ENCODE results near the gene SHISAL1. TPM values are rescaled to one million over a fixed set of nuclear protein-coding genes. Genes with fewer than 3 reads are reported as not detected.

The SHISAL1 gene
- total RNA-seq, 1 donor from 2014 or later = not detected

- peaks cover 10% of the 10 kb centered on the region for H3K4me1 Mint-ChIP-seq (ENCODE audit: low read depth)
- no peak for DNase-seq (ENCODE audit: low spot score)
- peak overlapping the region; percentile 70 for H3K27ac Mint-ChIP-seq
- H3K27me3 Mint-ChIP-seq (ENCODE audit: insufficient read depth) = peaks cover 12% of the 10 kb centered on the region
- H3K9me3 Mint-ChIP-seq = no peaks in the 10 kb centered on the region
- no peaks in the 10 kb centered on the region for H3K36me3 Mint-ChIP-seq (ENCODE audit: low read depth)
- intact Hi-C loops (cut with micrococcal nuclease) = no loop called here
- no peak overlapping the region for H3K4me3 Mint-ChIP-seq
Measured at GRCh38 chr22:44351685-44352377, 39.1 kb upstream of the SHISAL1 start.

GRCh38 chr22:44351037-44351436, 38.3 kb upstream of the SHISAL1 start:
- Mint-ChIP-seq H3K9me3 (no peaks in the 10 kb centered on the region), H3K4me3 (no peak overlapping the region), H3K27me3 (ENCODE audit: insufficient read depth) (peaks cover 12% of the 10 kb centered on the region), H3K36me3 (ENCODE audit: low read depth) (no peaks in the 10 kb centered on the region), H3K4me1 (ENCODE audit: low read depth) (peaks cover 10% of the 10 kb centered on the region), H3K27ac (no peak overlapping the region)
- DNase-seq (ENCODE audit: low spot score) = no peak
- intact Hi-C loops (cut with micrococcal nuclease) = no loop called here

- DNase-seq (ENCODE audit: low spot score) = no peak
- H3K27me3 Mint-ChIP-seq (ENCODE audit: insufficient read depth) = peaks cover 11% of the 10 kb centered on the region
- no peak overlapping the region for H3K4me3 Mint-ChIP-seq
Measured at GRCh38 chr22:44349594-44349993, 36.8 kb upstream of the SHISAL1 start.

DNA sequence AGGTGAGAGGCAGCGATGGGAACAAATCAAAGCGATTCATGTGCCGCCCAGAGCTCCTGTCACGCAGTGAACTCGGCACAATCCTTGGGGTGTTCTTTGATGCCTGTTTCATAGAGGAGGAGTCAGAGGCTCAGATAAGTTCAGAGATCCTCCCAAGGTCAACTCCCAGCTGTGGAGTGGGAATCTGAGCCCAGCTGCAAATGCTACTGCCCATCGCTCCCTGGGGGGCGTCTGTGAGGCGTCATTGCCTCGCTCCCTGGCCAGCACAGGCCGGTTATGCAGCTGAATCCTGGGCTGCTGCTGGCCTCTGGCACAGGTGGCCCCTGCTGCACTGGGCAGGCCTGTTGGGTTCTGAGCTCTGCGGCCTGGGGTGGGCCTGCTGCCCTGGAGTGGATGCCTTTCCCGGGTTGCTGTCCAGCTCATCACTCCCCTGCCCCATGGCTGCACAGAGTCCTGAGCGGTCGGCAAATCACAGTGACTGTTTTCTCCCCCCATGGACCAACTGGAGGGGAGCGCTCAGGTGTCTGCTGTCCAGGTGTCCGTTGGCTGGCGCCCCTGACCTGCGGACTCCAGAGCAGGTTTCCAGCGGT, 36.3 kb upstream of the SHISAL1 start:
- peaks cover 10% of the 10 kb centered on the region for H3K4me1 Mint-ChIP-seq (ENCODE audit: low read depth)
- no peaks in the 10 kb centered on the region for H3K36me3 Mint-ChIP-seq (ENCODE audit: low read depth)
- H3K4me3 Mint-ChIP-seq = no peak overlapping the region
- peaks cover 11% of the 10 kb centered on the region for H3K27me3 Mint-ChIP-seq (ENCODE audit: insufficient read depth)
- DNase-seq (ENCODE audit: low spot score) = no peak
- H3K9me3 Mint-ChIP-seq = no peaks in the 10 kb centered on the region
- intact Hi-C loops (cut with micrococcal nuclease) = no loop called here
- no peak overlapping the region for H3K27ac Mint-ChIP-seq

More at GRCh38 chr22:44349594-44349993, 36.8 kb upstream of the SHISAL1 start:
- Mint-ChIP-seq H3K9me3 (no peaks in the 10 kb centered on the region), H3K27ac (no peak overlapping the region), H3K36me3 (ENCODE audit: low read depth) (no peaks in the 10 kb centered on the region), H3K4me1 (ENCODE audit: low read depth) (peaks cover 10% of the 10 kb centered on the region)
- intact Hi-C loops (cut with micrococcal nuclease) = no loop called here

GRCh38 chr22:44347549-44347948, 34.8 kb upstream of the SHISAL1 start:
- no peak overlapping the region for H3K4me3 Mint-ChIP-seq
- H3K4me1 Mint-ChIP-seq (ENCODE audit: low read depth) = peaks cover 10% of the 10 kb centered on the region
- H3K27me3 Mint-ChIP-seq (ENCODE audit: insufficient read depth) = peaks cover 5% of the 10 kb centered on the region
- H3K36me3 Mint-ChIP-seq (ENCODE audit: low read depth) = no peaks in the 10 kb centered on the region
- DNase-seq (ENCODE audit: low spot score) = no peak
- no peaks in the 10 kb centered on the region for H3K9me3 Mint-ChIP-seq
- intact Hi-C loops (cut with micrococcal nuclease) = no loop called here
- no peak overlapping the region for H3K27ac Mint-ChIP-seq

DNA sequence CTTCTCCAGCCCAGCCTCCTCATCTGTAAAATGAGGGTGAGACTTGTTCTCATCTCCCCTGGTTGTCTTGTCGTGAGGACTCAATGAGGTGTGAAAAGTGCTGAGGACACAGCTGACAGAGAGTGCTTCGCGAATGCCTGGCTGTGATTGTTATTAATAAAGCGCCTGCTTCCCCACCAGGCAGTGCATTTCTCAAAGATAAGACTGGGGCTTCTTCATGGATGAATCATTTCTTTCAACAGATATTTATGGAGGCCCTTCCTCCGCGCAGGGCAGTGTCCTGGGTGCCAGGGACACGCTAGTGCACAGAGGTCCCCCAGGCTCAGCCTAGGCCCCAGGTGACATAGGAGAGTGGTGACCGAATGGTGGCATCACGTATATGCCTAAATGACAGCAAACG, 34.3 kb upstream of the SHISAL1 start:
- intact Hi-C loops (cut with micrococcal nuclease) = no loop called here
- H3K27me3 Mint-ChIP-seq (ENCODE audit: insufficient read depth) = peaks cover 5% of the 10 kb centered on the region
- H3K4me3 Mint-ChIP-seq = no peak overlapping the region
- no peak overlapping the region for H3K27ac Mint-ChIP-seq
- no peak for DNase-seq (ENCODE audit: low spot score)
- no peaks in the 10 kb centered on the region for H3K36me3 Mint-ChIP-seq (ENCODE audit: low read depth)
- peaks cover 10% of the 10 kb centered on the region for H3K4me1 Mint-ChIP-seq (ENCODE audit: low read depth)
- no peaks in the 10 kb centered on the region for H3K9me3 Mint-ChIP-seq

DNA sequence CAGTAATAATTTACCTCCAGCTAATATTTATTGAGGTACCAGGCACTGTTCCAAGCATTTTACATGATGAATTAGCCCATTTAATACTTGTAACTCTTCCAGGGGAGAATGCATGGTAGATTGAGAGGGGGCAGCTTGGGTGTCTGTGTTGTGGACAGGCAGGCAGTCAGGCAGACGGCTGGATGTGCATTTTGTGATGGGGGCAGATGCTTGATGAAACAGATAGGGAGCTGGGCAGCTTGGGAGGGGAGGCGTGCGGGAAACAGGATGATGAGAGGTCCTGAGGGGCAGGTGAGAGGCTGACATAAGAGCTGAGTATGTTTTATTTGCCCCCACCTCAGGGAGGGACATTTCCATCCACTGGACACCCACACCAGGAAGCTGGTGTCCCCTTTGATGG, 33.1 kb upstream of the SHISAL1 start:
- Mint-ChIP-seq H3K27ac (no peak overlapping the region), H3K4me3 (no peak overlapping the region), H3K4me1 (ENCODE audit: low read depth) (no peaks in the 10 kb centered on the region), H3K27me3 (ENCODE audit: insufficient read depth) (peaks cover 3% of the 10 kb centered on the region), H3K36me3 (ENCODE audit: low read depth) (no peaks in the 10 kb centered on the region), H3K9me3 (no peaks in the 10 kb centered on the region)
- no peak for DNase-seq (ENCODE audit: low spot score)
- intact Hi-C loops (cut with micrococcal nuclease) = no loop called here

DNA sequence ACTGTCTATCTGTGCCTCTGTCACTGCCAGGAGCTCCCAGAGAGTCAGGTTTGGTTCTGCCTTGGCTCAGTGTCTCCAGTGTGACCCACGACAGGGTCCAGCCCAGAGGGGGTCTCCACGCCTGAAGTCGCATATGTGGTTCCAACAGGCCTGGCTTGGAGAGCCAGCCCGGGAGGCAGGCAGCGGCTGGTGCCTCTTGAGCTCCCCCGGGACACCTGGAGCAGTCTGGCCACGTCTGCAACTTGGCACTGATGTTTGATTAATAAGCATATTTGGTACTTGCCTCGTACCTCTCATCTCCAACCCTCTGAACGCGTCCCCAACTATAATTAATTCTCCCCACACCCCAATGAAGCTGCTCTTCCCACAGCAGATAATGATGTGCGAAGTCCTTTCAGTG, 31.7 kb upstream of the SHISAL1 start:
- H3K36me3 Mint-ChIP-seq (ENCODE audit: low read depth) = no peaks in the 10 kb centered on the region
- H3K27me3 Mint-ChIP-seq (ENCODE audit: insufficient read depth) = peaks cover 2% of the 10 kb centered on the region
- H3K9me3 Mint-ChIP-seq = no peaks in the 10 kb centered on the region
- H3K27ac Mint-ChIP-seq = no peak overlapping the region
- intact Hi-C loops (cut with micrococcal nuclease) = no loop called here
- no peaks in the 10 kb centered on the region for H3K4me1 Mint-ChIP-seq (ENCODE audit: low read depth)
- no peak overlapping the region for H3K4me3 Mint-ChIP-seq
- DNase-seq (ENCODE audit: low spot score) = no peak

DNA sequence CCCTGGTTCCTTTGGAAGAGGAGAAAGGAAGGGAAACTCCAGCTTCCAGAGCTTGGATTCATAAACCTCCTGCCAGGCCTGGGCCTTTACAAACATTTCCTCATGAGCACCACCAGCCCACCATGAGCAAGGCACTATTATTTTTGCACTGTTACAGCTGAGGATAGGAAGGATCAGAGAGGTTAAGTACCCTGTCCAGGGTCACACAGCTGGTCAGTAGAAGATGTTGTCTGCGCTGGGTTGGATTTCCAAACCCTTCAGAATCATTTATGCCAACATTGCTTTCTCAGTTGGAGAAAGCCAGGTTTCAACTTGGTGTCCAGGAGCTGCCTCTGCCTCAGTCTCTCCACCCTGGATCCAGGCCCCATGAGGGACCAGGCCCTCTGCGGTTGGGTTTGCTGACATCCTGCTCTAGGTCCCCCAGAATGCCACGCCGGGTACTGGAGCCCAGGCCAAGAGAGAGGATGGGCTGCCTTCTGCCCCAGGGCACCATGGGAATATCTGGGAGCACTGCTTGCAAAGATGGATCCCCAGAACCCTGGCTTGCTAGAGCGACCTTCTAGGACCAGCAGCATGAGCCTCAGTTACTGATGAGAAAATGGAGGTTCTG, 29.7 kb upstream of the SHISAL1 start:
- intact Hi-C loops (cut with micrococcal nuclease) = no loop called here
- Mint-ChIP-seq H3K27ac (no peak overlapping the region), H3K36me3 (ENCODE audit: low read depth) (no peaks in the 10 kb centered on the region), H3K27me3 (ENCODE audit: insufficient read depth) (peaks cover 2% of the 10 kb centered on the region), H3K4me3 (no peak overlapping the region), H3K4me1 (ENCODE audit: low read depth) (no peaks in the 10 kb centered on the region), H3K9me3 (no peaks in the 10 kb centered on the region)
- DNase-seq (ENCODE audit: low spot score) = no peak

- H3K9me3 Mint-ChIP-seq = no peaks in the 10 kb centered on the region
- H3K4me1 Mint-ChIP-seq (ENCODE audit: low read depth) = no peaks in the 10 kb centered on the region
- H3K36me3 Mint-ChIP-seq (ENCODE audit: low read depth) = no peaks in the 10 kb centered on the region
- no peak overlapping the region for H3K27ac Mint-ChIP-seq
- intact Hi-C loops (cut with micrococcal nuclease) = no loop called here
- no peak overlapping the region for H3K4me3 Mint-ChIP-seq
- peaks cover 2% of the 10 kb centered on the region for H3K27me3 Mint-ChIP-seq (ENCODE audit: insufficient read depth)
- DNase-seq (ENCODE audit: low spot score) = no peak
Measured at GRCh38 chr22:44341431-44342346, 28.9 kb upstream of the SHISAL1 start.

DNA sequence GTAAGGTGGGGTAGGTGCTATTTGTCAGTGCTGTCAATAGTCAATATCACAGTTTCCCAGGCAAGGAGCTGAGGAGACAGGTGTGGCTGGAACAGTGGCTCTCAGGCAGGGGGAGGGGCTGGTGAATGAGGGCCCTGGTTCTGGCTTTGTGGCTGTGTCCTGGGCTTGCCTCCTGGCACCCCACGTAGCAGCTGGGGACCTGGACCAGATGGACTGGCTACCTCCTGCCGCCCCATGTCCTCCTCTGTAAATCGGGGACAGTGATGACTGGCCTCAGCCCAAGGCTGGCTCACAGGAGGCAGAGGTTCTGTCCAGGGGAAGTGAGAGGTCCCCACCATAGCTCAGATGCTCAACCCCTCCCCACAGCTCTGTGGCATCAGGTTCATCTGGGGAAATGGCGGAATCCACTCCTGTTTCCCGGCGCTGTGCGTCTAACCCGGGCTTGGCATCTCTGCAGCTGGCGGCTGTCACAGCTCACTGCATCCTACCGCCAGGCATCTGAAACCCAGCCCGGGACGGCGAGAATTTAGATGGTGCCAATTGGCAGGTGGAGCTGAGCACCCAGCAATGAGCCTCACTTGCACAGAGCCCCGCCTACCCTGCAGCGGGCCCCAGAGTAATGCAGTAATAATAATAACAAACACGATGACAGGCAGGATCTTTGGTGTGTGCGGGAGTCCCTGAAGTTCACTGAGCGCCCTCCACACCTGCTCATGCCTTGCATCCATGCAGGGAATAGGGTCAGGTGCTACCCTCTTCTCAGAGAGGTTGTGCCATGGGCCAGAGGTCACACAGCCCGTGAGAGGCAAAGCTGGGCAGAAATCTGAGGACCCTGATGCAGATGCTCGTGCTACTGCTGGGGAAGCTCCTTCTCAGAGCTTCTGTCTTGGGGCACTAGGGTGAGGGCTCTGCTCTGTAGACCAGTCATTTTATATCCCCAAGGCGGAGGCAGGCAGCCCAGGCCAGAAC, 27.8 kb upstream of the SHISAL1 start:
- H3K9me3 Mint-ChIP-seq = no peaks in the 10 kb centered on the region
- H3K4me3 Mint-ChIP-seq = no peak overlapping the region
- H3K27ac Mint-ChIP-seq = no peak overlapping the region
- no peak for DNase-seq (ENCODE audit: low spot score)
- intact Hi-C loops (cut with micrococcal nuclease) = no loop called here
- no peaks in the 10 kb centered on the region for H3K36me3 Mint-ChIP-seq (ENCODE audit: low read depth)
- H3K27me3 Mint-ChIP-seq (ENCODE audit: insufficient read depth) = peaks cover 2% of the 10 kb centered on the region
- H3K4me1 Mint-ChIP-seq (ENCODE audit: low read depth) = no peaks in the 10 kb centered on the region

DNA sequence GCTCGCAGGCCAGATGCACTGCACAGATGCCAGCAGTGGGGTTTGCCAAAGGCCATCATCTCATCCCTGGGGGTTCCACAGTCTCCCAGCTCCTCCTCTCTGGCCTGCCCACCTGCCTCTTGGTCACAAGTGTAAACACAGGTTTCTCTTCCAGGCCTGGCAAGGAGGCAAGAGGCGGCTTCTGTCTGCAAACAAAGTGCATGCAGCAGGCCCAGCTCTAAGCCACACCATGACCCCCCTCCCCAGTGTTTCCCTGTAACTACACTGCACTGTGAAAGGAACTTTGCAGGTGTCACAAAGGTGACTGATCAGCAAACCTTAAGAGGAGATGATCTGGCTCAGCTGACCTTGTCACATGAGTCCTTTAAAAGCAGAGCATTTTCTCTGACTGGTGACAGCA, 26.2 kb upstream of the SHISAL1 start:
- Mint-ChIP-seq H3K4me3 (no peak overlapping the region), H3K36me3 (ENCODE audit: low read depth) (no peaks in the 10 kb centered on the region), H3K27ac (no peak overlapping the region), H3K9me3 (no peaks in the 10 kb centered on the region), H3K4me1 (ENCODE audit: low read depth) (no peaks in the 10 kb centered on the region), H3K27me3 (ENCODE audit: insufficient read depth) (no peaks in the 10 kb centered on the region)
- intact Hi-C loops (cut with micrococcal nuclease) = loop anchor here (10.0 kb wide), 1 partner anchor 144 kb away; no protein-coding TSS in a partner anchor
- DNase-seq (ENCODE audit: low spot score) = no peak
